Thyroid gland (tissue), 4 donors: ENCODE results near the gene COL26A1.

Experiments used
- POLR2A ChIP-seq, 2 donors: fragments of 450-650 bp; IDR thresholded peaks; one replicate each; pipeline ENCODE4 v1.6.1; 2017; ENCODE audit warnings: antibody characterized with exemption in 2 of 2, mild to moderate bottlenecking in 2 of 2, moderate library complexity in 1 of 2
- TF ChIP-seq, protein P1 (sequence below), 6 experiments: fragments of 200-600 bp in 3 of 6; fragments of 450-650 bp in 3 of 6; sonication (generic) in 3 of 6; IDR thresholded peaks; one replicate each; pipeline ENCODE4 v1.5.1; 2016 to 2019; ENCODE audit warnings: antibody characterized with exemption in 6 of 6, mild to moderate bottlenecking in 2 of 6, inconsistent platforms in 1 of 6, moderate library complexity in 1 of 6

DNA sequence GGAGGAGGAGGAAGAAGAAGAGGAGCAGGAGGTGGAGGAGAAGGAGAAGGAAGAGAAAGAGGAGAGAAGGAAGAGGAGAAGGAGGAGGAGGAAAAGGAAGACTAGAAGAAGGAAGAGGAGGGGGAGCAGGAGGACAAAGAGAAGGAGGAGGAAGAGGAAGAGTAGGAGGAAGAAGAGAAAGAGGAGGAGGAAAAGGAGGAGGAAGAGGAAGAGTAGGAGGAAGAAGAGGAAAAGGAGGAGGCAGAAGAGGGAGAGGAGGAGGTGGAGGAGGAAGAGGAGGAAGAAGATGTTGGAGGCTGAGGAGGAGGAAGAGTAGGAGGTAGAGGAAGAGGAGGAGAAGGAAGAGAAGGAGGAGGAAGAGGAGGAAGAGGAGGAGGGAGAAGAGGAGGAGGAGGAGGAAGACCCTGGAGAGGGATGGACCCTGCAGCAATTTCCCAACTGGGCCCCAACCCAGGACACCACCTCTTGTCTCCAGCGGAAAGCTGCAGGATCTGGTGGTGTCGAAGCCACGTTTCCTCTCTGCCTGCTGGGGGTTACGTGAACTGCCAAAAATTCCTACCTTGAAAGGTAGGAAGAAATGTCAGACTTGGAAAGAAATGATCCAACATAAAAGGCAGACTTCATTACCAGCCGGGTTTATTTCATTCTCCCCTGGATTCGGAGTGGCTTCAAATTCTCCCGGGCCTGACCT is 38.9 kb downstream of the COL26A1 start:
- TF ChIP-seq, protein P1, sequence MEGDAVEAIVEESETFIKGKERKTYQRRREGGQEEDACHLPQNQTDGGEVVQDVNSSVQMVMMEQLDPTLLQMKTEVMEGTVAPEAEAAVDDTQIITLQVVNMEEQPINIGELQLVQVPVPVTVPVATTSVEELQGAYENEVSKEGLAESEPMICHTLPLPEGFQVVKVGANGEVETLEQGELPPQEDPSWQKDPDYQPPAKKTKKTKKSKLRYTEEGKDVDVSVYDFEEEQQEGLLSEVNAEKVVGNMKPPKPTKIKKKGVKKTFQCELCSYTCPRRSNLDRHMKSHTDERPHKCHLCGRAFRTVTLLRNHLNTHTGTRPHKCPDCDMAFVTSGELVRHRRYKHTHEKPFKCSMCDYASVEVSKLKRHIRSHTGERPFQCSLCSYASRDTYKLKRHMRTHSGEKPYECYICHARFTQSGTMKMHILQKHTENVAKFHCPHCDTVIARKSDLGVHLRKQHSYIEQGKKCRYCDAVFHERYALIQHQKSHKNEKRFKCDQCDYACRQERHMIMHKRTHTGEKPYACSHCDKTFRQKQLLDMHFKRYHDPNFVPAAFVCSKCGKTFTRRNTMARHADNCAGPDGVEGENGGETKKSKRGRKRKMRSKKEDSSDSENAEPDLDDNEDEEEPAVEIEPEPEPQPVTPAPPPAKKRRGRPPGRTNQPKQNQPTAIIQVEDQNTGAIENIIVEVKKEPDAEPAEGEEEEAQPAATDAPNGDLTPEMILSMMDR (IDR thresholded peaks at IDR 0.05), result no peak
- TF ChIP-seq POLR2A (IDR thresholded peaks at IDR 0.05), result no peak
